SK-N-SH (cell line): Measurements from ENCODE around the gene LYRM2. TPM values are rescaled to one million over a fixed set of nuclear protein-coding genes. Genes with fewer than 3 reads are reported as not detected.

Experiments used
- CTCF ChIA-PET: fragments of 300-600, 350-600 bp; formaldehyde crosslinking; extraction: SDS; loops from one replicate; lab custom pipeline; 2021; lab: Yijun Ruan, JAX
- POLR2A ChIA-PET: fragments of 350-600 bp; sonication (Branson Sonifier 250); formaldehyde crosslinking; extraction: SDS; loops from one replicate; lab custom pipeline; 2020; ENCODE audit warnings: antibody characterized with exemption, inconsistent platforms; lab: Yijun Ruan, JAX
- DNase-seq: peaks from one replicate; pipeline ENCODE4 v3.0.0; 2012
- H2AFZ ChIP-seq: fragments of 200-600 bp; sonication (generic); 2 replicates; pipeline ENCODE4 v1.8.1; 2016; ENCODE audit warnings: antibody characterized with exemption, mild to moderate bottlenecking, low read depth
- H3F3A ChIP-seq: fragments of 200-600 bp; sonication (generic); replicated peaks from 2 replicates; pipeline ENCODE3; 2016; ENCODE audit warnings: antibody characterized with exemption, mild to moderate bottlenecking; ENCODE audit not compliant: insufficient read depth
- H3K27ac ChIP-seq, 2 experiments: fragments of 200-500 bp in 1 of 2; fragments of 200-600 bp in 1 of 2; sonication (Bioruptor generic) in 1 of 2; sonication (generic), shearing (Covaris generic) in 1 of 2; 2 replicates each; pipeline versions ENCODE4 v1.5.1 to v1.6.1; 2014 to 2016; ENCODE audit warnings: low read depth in 2 of 2, inconsistent platforms in 1 of 2, low read length in 1 of 2, mild to moderate bottlenecking in 1 of 2, mixed read lengths in 1 of 2
- H3K27me3 ChIP-seq: fragments of 200-600 bp; sonication (generic), shearing (Covaris generic); 2 replicates; pipeline ENCODE4 v1.6.1; 2016; ENCODE audit warnings: mixed run types; ENCODE audit not compliant: insufficient read depth
- H3K36me3 ChIP-seq, 2 experiments: fragments of 200-500 bp in 1 of 2; fragments of 200-600 bp in 1 of 2; sonication (Bioruptor generic) in 1 of 2; sonication (generic) in 1 of 2; replicated peaks in 1 of 2; 2 replicates each; pipeline versions ENCODE3 to v1.5.1; 2014 to 2016; ENCODE audit warnings: low read length in 1 of 2, mild to moderate bottlenecking in 1 of 2; ENCODE audit not compliant: insufficient read depth in 2 of 2, control insufficient read depth in 1 of 2
- H3K4me1 ChIP-seq, 2 experiments: fragments of 200-500 bp in 1 of 2; fragments of 200-600 bp in 1 of 2; sonication (Bioruptor generic) in 1 of 2; sonication (generic), shearing (Covaris generic) in 1 of 2; 2 replicates each; pipeline versions ENCODE4 v1.5.1 to v1.6.1; 2014 to 2016; ENCODE audit warnings: low read depth in 1 of 2, low read length in 1 of 2, mixed run types in 1 of 2; ENCODE audit not compliant: insufficient read depth in 2 of 2, control insufficient read depth in 1 of 2
- H3K4me2 ChIP-seq: fragments of 200-600 bp; sonication (generic), shearing (Covaris generic); 2 replicates; pipeline ENCODE4 v1.6.1; 2017; ENCODE audit warnings: mixed run types
- H3K4me3 ChIP-seq, 2 experiments: fragments of 200-500 bp in 1 of 2; fragments of 200-600 bp in 1 of 2; sonication (Bioruptor generic) in 1 of 2; sonication (generic), shearing (Covaris generic) in 1 of 2; 2 replicates each; pipeline versions ENCODE4 v1.5.1 to v1.8.1; 2014 to 2016; ENCODE audit warnings: low read depth in 2 of 2, inconsistent platforms in 1 of 2, low read length in 1 of 2, mild to moderate bottlenecking in 1 of 2, mixed read lengths in 1 of 2, moderate library complexity in 1 of 2
- H3K79me2 ChIP-seq: fragments of 200-600 bp; sonication (generic); 2 replicates; pipeline ENCODE4 v1.8.1; 2017; ENCODE audit warnings: mild to moderate bottlenecking; ENCODE audit not compliant: insufficient read depth
- H3K9ac ChIP-seq: fragments of 200-600 bp; sonication (generic); 2 replicates; pipeline ENCODE4 v1.6.1; 2017; ENCODE audit warnings: mixed run types
- H3K9me2 ChIP-seq: fragments of 200-600 bp; sonication (generic); 2 replicates; pipeline ENCODE4 v1.6.1; 2017; ENCODE audit warnings: mixed run types
- H3K9me3 ChIP-seq: fragments of 200-600 bp; sonication (generic); 2 replicates; pipeline ENCODE4 v1.6.1; 2017; ENCODE audit warnings: mixed run types, mild to moderate bottlenecking, moderate library complexity
- H4K20me1 ChIP-seq: fragments of 200-600 bp; sonication (generic); 2 replicates; pipeline ENCODE4 v1.6.1; 2017; ENCODE audit warnings: mild to moderate bottlenecking, mixed run types; ENCODE audit not compliant: insufficient read depth
- CTCF ChIP-seq: fragments of 200-600 bp; sonication (generic); IDR thresholded peaks from 2 replicates; pipeline ENCODE4 v1.6.1; 2017; ENCODE audit warnings: antibody characterized with exemption, mild to moderate bottlenecking, moderate library complexity
- EP300 ChIP-seq, 2 experiments: IDR thresholded peaks; 2 replicates each; pipeline versions ENCODE4 v1.4.0 to v1.6.1; 2012; ENCODE audit warnings: borderline replicate concordance in 1 of 2, low read depth in 1 of 2, low read length in 1 of 2
- EZH2phosphoT487 ChIP-seq: fragments of 200-600 bp; sonication (generic); IDR thresholded peaks from 2 replicates; pipeline ENCODE4 v1.6.1; 2017; ENCODE audit warnings: low read depth, mixed run types, mild to moderate bottlenecking, antibody characterized with exemption, moderate library complexity, borderline replicate concordance
- FOSL2 ChIP-seq: IDR thresholded peaks from 2 replicates; pipeline ENCODE4 v1.4.0; 2012; ENCODE audit warnings: low read depth, mild to moderate bottlenecking, moderate library complexity, borderline replicate concordance
- FOXJ3 ChIP-seq: sonication (generic); formaldehyde crosslinking; IDR thresholded peaks from 2 replicates; pipeline ENCODE4 v1.5.1; 2020; ENCODE audit warnings: mild to moderate bottlenecking, missing genetic modification reagents
- FOXM1 ChIP-seq: IDR thresholded peaks from 2 replicates; pipeline ENCODE4 v1.4.0; 2012; ENCODE audit warnings: low read depth, mild to moderate bottlenecking
- IRF3 ChIP-seq: fragments of 150-350 bp; IDR thresholded peaks from 2 replicates; pipeline ENCODE4 v1.6.1; 2016; ENCODE audit warnings: mild to moderate bottlenecking, low read depth, low read length
- MAX ChIP-seq: IDR thresholded peaks from 2 replicates; pipeline ENCODE4 v1.4.0; 2012; ENCODE audit warnings: low read depth
- MEF2A ChIP-seq: IDR thresholded peaks from 2 replicates; pipeline ENCODE4 v1.4.0; 2012; ENCODE audit warnings: low read depth, borderline replicate concordance
- MXI1 ChIP-seq: IDR thresholded peaks from 2 replicates; pipeline ENCODE4 v1.6.1; 2012; ENCODE audit warnings: mild to moderate bottlenecking, low read depth, low read length, improper control_type of control experiment
- NFIC ChIP-seq: IDR thresholded peaks from 2 replicates; pipeline ENCODE4 v1.4.0; 2012; ENCODE audit warnings: borderline replicate concordance
- NRF1 ChIP-seq: IDR thresholded peaks from 2 replicates; pipeline ENCODE4 v1.6.1; 2012; ENCODE audit warnings: low read depth, mild to moderate bottlenecking, low read length
- PBX3 ChIP-seq: IDR thresholded peaks from 2 replicates; pipeline ENCODE4; 2012
- POLR2AphosphoS5 ChIP-seq: IDR thresholded peaks from 2 replicates; pipeline ENCODE4 v1.6.1; 2012; ENCODE audit warnings: low read depth, low read length
- RCOR1 ChIP-seq: fragments of 150-350 bp; IDR thresholded peaks from 2 replicates; pipeline ENCODE4 v1.6.1; 2017; ENCODE audit warnings: antibody characterized with exemption, low read length
- RFX5 ChIP-seq: IDR thresholded peaks from 2 replicates; pipeline ENCODE4 v1.6.1; 2012; ENCODE audit warnings: mild to moderate bottlenecking, improper control_type of control experiment, low read length
- RXRA ChIP-seq: IDR thresholded peaks from 2 replicates; pipeline ENCODE4 v1.4.0; 2012; ENCODE audit warnings: low read depth, mild to moderate bottlenecking, borderline replicate concordance
- TEAD4 ChIP-seq: IDR thresholded peaks from 2 replicates; pipeline ENCODE4 v1.4.0; 2012; ENCODE audit warnings: mild to moderate bottlenecking, borderline replicate concordance; ENCODE audit not compliant: insufficient read depth
- USF2 ChIP-seq: fragments of 150-350 bp; IDR thresholded peaks from 2 replicates; pipeline ENCODE4 v1.6.1; 2017; ENCODE audit warnings: antibody characterized with exemption, low read length, low read depth, borderline replicate concordance
- YY1 ChIP-seq: IDR thresholded peaks from 2 replicates; pipeline ENCODE4 v1.4.0; 2012; ENCODE audit warnings: low read depth, mild to moderate bottlenecking
- ZBTB33 ChIP-seq: IDR thresholded peaks from 2 replicates; pipeline ENCODE4 v1.4.0; 2012; ENCODE audit warnings: low read depth, borderline replicate concordance
- WGBS: methylation state at CpG from one replicate; pipeline ENCODE4 v1.1.6; 2017; ENCODE audit warnings: low lambda C conversion rate; 5-methylcytosine and 5-hydroxymethylcytosine counted together
- polyA plus RNA-seq, 3 experiments: library from polyadenylated mRNA; depleted of rRNA; stranded (reverse); fragments of >200 nt; gene quantifications; 2 replicates each; pipeline ENCODE4 v1.2.3, GENCODE V29; 2012

LYRM2 gene
- polyA plus RNA-seq, 1 of the 3 experiments (the other 2 are of a cell fraction) = 14.5 TPM

GRCh38 chr6:89574910-89575561, 63.5 kb downstream of the LYRM2 start (continued):
- no peak for TF ChIP-seq FOXM1
- TF ChIP-seq RCOR1 = no peak

GRCh38 chr6:89567630-89568390, 70.7 kb downstream of the LYRM2 start:
- no peaks in the 10 kb centered on the region for H3F3A ChIP-seq
- H3K4me1 ChIP-seq = peaks cover 0 to 6% of the 10 kb centered on the region in 2 experiments; a peak in 1 of 4 replicates
- H3K4me2 ChIP-seq = no peak overlapping the region
- no peaks in the 10 kb centered on the region for H3K9me2 ChIP-seq
- TF ChIP-seq FOSL2 (no peak), MXI1 (no peak), YY1 (no peak), CTCF (no peak), FOXJ3 (CRISPR knock-in tag) (no peak), EP300 (IDR thresholded peaks at IDR 0.05; ENCODE audit: borderline replicate concordance in 1 of 2, low read depth in 1 of 2, low read length in 1 of 2) (no peak), MEF2A (no peak), IRF3 (no peak), PBX3 (no peak), POLR2AphosphoS5 (no peak), MAX (no peak), TEAD4 (no peak), EZH2phosphoT487 (no peak), FOXM1 (no peak), ZBTB33 (no peak), RXRA (no peak), RFX5 (no peak), USF2 (no peak), NFIC (no peak), NRF1 (no peak)
- WGBS = 81% methylated on average over 6 of the region's 6 CpGs
- ChIA-PET CTCF (interaction anchor here (1.1 to 1.9 kb wide), 2 partner anchors 31 to 45 kb away, joined by 3 to 4 read pairs; no protein-coding TSS in a partner anchor), POLR2A (no interaction called here)
- H3K79me2 ChIP-seq = no peaks in the 10 kb centered on the region
- H3K4me3 ChIP-seq = no peak overlapping the region
- DNase-seq = no peak
- H4K20me1 ChIP-seq = no peaks in the 10 kb centered on the region
- H2AFZ ChIP-seq = no peak overlapping the region
- H3K9me3 ChIP-seq = no peaks in the 10 kb centered on the region
- H3K36me3 ChIP-seq = no peaks in the 10 kb centered on the region
- H3K27ac ChIP-seq = no peak overlapping the region
- no peak overlapping the region for H3K9ac ChIP-seq
- H3K27me3 ChIP-seq = no peaks in the 10 kb centered on the region
